Spleen (tissue), 11 donors: ENCODE measurements around the gene PTPRCAP. TPM values are rescaled to one million over a fixed set of nuclear protein-coding genes. Genes with fewer than 3 reads are reported as not detected.

Source experiments
- DNase-seq: peaks from one replicate; pipeline ENCODE4 v3.0.0-alpha.2; 2020
- H3K27ac ChIP-seq, 8 donors: fragments of 200-600 bp; sonication (generic) in 7 of 8; 1 replicate in 4 of 8; 2 replicates in 4 of 8; pipeline versions ENCODE4 v1.5.0 to v1.8.0; 2016 to 2021; ENCODE audit warnings: inconsistent platforms in 4 of 8, mild to moderate bottlenecking in 4 of 8, moderate library complexity in 1 of 8
- H3K27me3 ChIP-seq, 7 donors: fragments of 200-600 bp; sonication (generic) in 6 of 7; replicated peaks in 1 of 7; 1 replicate in 4 of 7; 2 replicates in 3 of 7; pipeline versions ENCODE4 v1.5.0 to v1.8.0; 2016 to 2021; ENCODE audit warnings: inconsistent platforms in 3 of 7, mild to moderate bottlenecking in 1 of 7
- H3K36me3 ChIP-seq, 6 donors: fragments of 200-600 bp; sonication (generic) in 5 of 6; 1 replicate in 4 of 6; 2 replicates in 2 of 6; pipeline versions ENCODE4 v1.5.0 to v1.8.0; 2016 to 2021; ENCODE audit warnings: inconsistent platforms in 2 of 6
- H3K4me1 ChIP-seq, 6 donors: fragments of 200-600 bp; sonication (generic) in 5 of 6; 1 replicate in 3 of 6; 2 replicates in 3 of 6; pipeline versions ENCODE4 v1.5.0 to v1.8.0; 2016 to 2021; ENCODE audit warnings: inconsistent platforms in 3 of 6
- H3K4me3 ChIP-seq, 8 donors: fragments of 200-600 bp; sonication (generic) in 7 of 8; 1 replicate in 4 of 8; 2 replicates in 4 of 8; pipeline versions ENCODE4 v1.5.0 to v1.8.0; 2016 to 2021; ENCODE audit warnings: inconsistent platforms in 4 of 8, mild to moderate bottlenecking in 4 of 8, moderate library complexity in 2 of 8
- H3K9me3 ChIP-seq, 8 donors: fragments of 200-600 bp; sonication (generic) in 7 of 8; 1 replicate in 4 of 8; 2 replicates in 4 of 8; pipeline versions ENCODE4 v1.5.0 to v1.8.0; 2016 to 2021; ENCODE audit warnings: inconsistent platforms in 4 of 8
- CTCF ChIP-seq, 11 experiments: fragments of 200-600 bp in 7 of 11; fragments of 450-650 bp in 4 of 11; sonication (generic) in 4 of 11; IDR thresholded peaks in 8 of 11; conservative IDR thresholded peaks in 3 of 11; 1 replicate in 7 of 11; 2 replicates in 4 of 11; pipeline versions ENCODE4 v1.4.0 to v1.8.0; 2016 to 2021; ENCODE audit warnings: antibody characterized with exemption in 11 of 11, inconsistent platforms in 4 of 11, mild to moderate bottlenecking in 1 of 11
- POLR2A ChIP-seq, 3 donors: fragments of 450-650 bp; IDR thresholded peaks; one replicate each; pipeline ENCODE4 v1.5.1; 2017; ENCODE audit warnings: antibody characterized with exemption in 3 of 3, mild to moderate bottlenecking in 1 of 3
- POLR2AphosphoS5 ChIP-seq, 3 donors: sonication (generic); formaldehyde crosslinking; IDR thresholded peaks; one replicate each; pipeline ENCODE4 v1.5.1; 2017; ENCODE audit warnings: antibody characterized with exemption in 3 of 3
- WGBS, 5 donors: extraction: QIAGEN DNeasy Blood & Tissue Kit in 3 of 5; methylation state at CpG; one replicate each; pipeline versions ENCODE4 v1.1.5 to v1.1.7; 2013 to 2018; 5-methylcytosine and 5-hydroxymethylcytosine counted together
- intact Hi-C: fragments of 100-400 bp; cut with DNase I; formaldehyde crosslinking; loops from one replicate; pipeline ENCODE4 v1.15.0; 2023; ENCODE audit warnings: low total_unique reads
- polyA plus RNA-seq, 3 donors: library from polyadenylated mRNA; stranded (reverse); fragments of 200-250 nt; gene quantifications; one replicate each; pipeline ENCODE4 v1.2.1, GENCODE V29; 2013
- total RNA-seq, 7 donors: library from RNA; depleted of rRNA in 3 of 7; stranded (reverse); fragments of >200 nt in 3 of 7; fragmentation: NEBNext Ultra II Directional in 4 of 7; extraction: Animal tissue kit (Norgen Biotek cat#: 25700) in 4 of 7; gene quantifications; one replicate each; pipeline versions ENCODE4 v1.1.0 to v1.2.1, GENCODE V29; 2016 to 2021
- donor health status: healthy with polysubstance abuse.
- donor health status: DM: no; HTN: no; CAD: no; lungs with moderate emphysema.
- donor health status: DM: no; HTN: no; CAD: no.
- donor health status: Bipolar disorder and iron deficiency.
- donor health status: healthy.
- donor health status: DM: no; HTN: no; CAD: no.
- donor health status: DM: yes; HTN: yes; CAD: no.

PTPRCAP gene
- total and polyA plus RNA-seq, 10 donors = 119 to 557 (median 238) TPM

GRCh38 chr11:67391304-67392182 lies 45.9 kb downstream of the PTPRCAP start, which contains the start of gene RAD9A:
TSS of gene RAD9A (plus strand) at chr11:67391986. CDS start at chr11:67392045, 59 bp downstream.
- Histone ChIP-seq H3K4me3 (peak within 1 kb of the TSS; percentile 74 to 97 (median 90)), H3K9me3 (no peaks in the 10 kb centered on the region), H3K4me1 (peaks cover 14 to 76% (median 38%) of the 10 kb centered on the region in 6 donors), H3K36me3 (peaks cover 0 to 35% (median 14%) of the 10 kb centered on the region in 6 donors), H3K27me3 (no peaks in the 10 kb centered on the region), H3K27ac (peak within 1 kb of the TSS; percentile 78 to 93 (median 84))
- intact Hi-C loops = no loop called here
- TF ChIP-seq POLR2AphosphoS5 (IDR thresholded peaks at IDR 0.05) = peak; percentile 91 to 95 (median 94)
- TF ChIP-seq POLR2A (IDR thresholded peaks at IDR 0.05) = peak in 2 of 3 donors; percentile 25 to 56
- TF ChIP-seq CTCF (IDR thresholded peaks at IDR 0.05 in 8 of 11, conservative IDR thresholded peaks at IDR 0.05 in 3 of 11) = peak in 5 of 11 experiments; percentile 5 to 35 (median 24)
- peak; percentile 98 for DNase-seq
- WGBS, 5 donors = 0 to 1% (median 0%) methylated on average over 26 to 75 of the region's 75 CpGs

GRCh38 chr11:67390947-67391303 lies 46.6 kb downstream of the PTPRCAP start:
- Histone ChIP-seq H3K27ac (peak overlapping the region; percentile 78 to 93 (median 84)), H3K4me3 (peak overlapping the region; percentile 74 to 97 (median 90)), H3K9me3 (no peaks in the 10 kb centered on the region), H3K36me3 (peaks cover 0 to 28% (median 9%) of the 10 kb centered on the region in 6 donors), H3K4me1 (peaks cover 12 to 70% (median 35%) of the 10 kb centered on the region in 6 donors), H3K27me3 (no peaks in the 10 kb centered on the region)
- DNase-seq = no peak
- TF ChIP-seq POLR2A (IDR thresholded peaks at IDR 0.05) = no peak
- no peak for TF ChIP-seq POLR2AphosphoS5 (IDR thresholded peaks at IDR 0.05)
- TF ChIP-seq CTCF (IDR thresholded peaks at IDR 0.05 in 8 of 11, conservative IDR thresholded peaks at IDR 0.05 in 3 of 11) = no peak
- 12 to 21% (median 16%) methylated on average over 14 to 15 of the region's 15 CpGs for WGBS, 5 donors
- intact Hi-C loops = no loop called here

- Histone ChIP-seq H3K4me3 (no peak overlapping the region), H3K27me3 (no peaks in the 10 kb centered on the region), H3K4me1 (peaks cover 12 to 58% (median 35%) of the 10 kb centered on the region in 6 donors), H3K9me3 (no peaks in the 10 kb centered on the region), H3K36me3 (peaks cover 0 to 14% (median 0%) of the 10 kb centered on the region in 6 donors), H3K27ac (no peak overlapping the region)
- intact Hi-C loops = loop anchor here (10.0 kb wide), 1 partner anchor 135 kb away; no protein-coding TSS in a partner anchor
- TF ChIP-seq POLR2A (IDR thresholded peaks at IDR 0.05) (no peak), POLR2AphosphoS5 (IDR thresholded peaks at IDR 0.05) (peak in 1 of 3 donors; percentile 16), CTCF (IDR thresholded peaks at IDR 0.05 in 8 of 11, conservative IDR thresholded peaks at IDR 0.05 in 3 of 11) (peak; percentile 40 to 76 (median 60))
- peak; percentile 82 for DNase-seq
- 64 to 78% (median 72%) methylated on average over 6 of the region's 6 CpGs for WGBS, 5 donors
Measured at GRCh38 chr11:67389477-67389876, 48.0 kb downstream of the PTPRCAP start.

GRCh38 chr11:67387518-67387917 lies 50.0 kb downstream of the PTPRCAP start:
- Histone ChIP-seq H3K9me3 (no peaks in the 10 kb centered on the region), H3K27ac (no peak overlapping the region), H3K36me3 (no peaks in the 10 kb centered on the region), H3K4me1 (peaks cover 11 to 45% (median 25%) of the 10 kb centered on the region in 6 donors), H3K4me3 (no peak overlapping the region), H3K27me3 (no peaks in the 10 kb centered on the region)
- TF ChIP-seq POLR2A (IDR thresholded peaks at IDR 0.05) = no peak
- TF ChIP-seq POLR2AphosphoS5 (IDR thresholded peaks at IDR 0.05) = no peak
- TF ChIP-seq CTCF (IDR thresholded peaks at IDR 0.05 in 8 of 11, conservative IDR thresholded peaks at IDR 0.05 in 3 of 11) = no peak
- DNase-seq = no peak
- 71 to 84% (median 75%) methylated on average over 6 of the region's 6 CpGs for WGBS, 5 donors
- intact Hi-C loops = loop anchor here (10.0 kb wide), 1 partner anchor 133 kb away; no protein-coding TSS in a partner anchor
